Measurements from ENCODE around the gene USP54.
A peak's percentile ranks its signal among the peaks of the same experiment; 100 is the strongest.
"Not testable (repeated sequence)": the region's sequence is repeated elsewhere in the genome, so short reads cannot be mapped to it uniquely, and the experiment has no call there.

Gene USP54

GRCh38 chr10:73590881-73591799 lies at the start of gene USP54:
TSS of gene USP54 (minus strand) at chr10:73591342. CDS start at chr10:73575658, 15,684 bp downstream.
- Mint-ChIP-seq H3K4me3 (peak within 1 kb of the TSS; percentile 2), H3K9me3 (peaks cover 1% of the 10 kb centered on the region), H3K27ac (no peak within 1 kb of the TSS), H3K36me3 (peaks cover 2% of the 10 kb centered on the region), H3K27me3 (no peaks in the 10 kb centered on the region), H3K4me1 (peaks cover 8% of the 10 kb centered on the region)
- ATAC-seq (ENCODE audit: low read depth) (no peak), DNase-seq (ENCODE audit: low spot score in 2 of 2) (no peak)

GRCh38 chr10:73639286-73639685 lies 48.1 kb upstream of the USP54 start:
- Mint-ChIP-seq H3K4me3 (no peak overlapping the region), H3K27ac (no peak overlapping the region), H3K9me3 (no peaks in the 10 kb centered on the region), H3K4me1 (peaks cover 5% of the 10 kb centered on the region), H3K27me3 (peaks cover 4% of the 10 kb centered on the region), H3K36me3 (no peaks in the 10 kb centered on the region)
- ATAC-seq (ENCODE audit: low read depth): no peak
- no peak for DNase-seq (ENCODE audit: low spot score in 2 of 2)

- peaks cover 1% of the 10 kb centered on the region for H3K27me3 Mint-ChIP-seq
- no peaks in the 10 kb centered on the region for H3K4me1 Mint-ChIP-seq
- H3K36me3 Mint-ChIP-seq: no peaks in the 10 kb centered on the region
- H3K9me3 Mint-ChIP-seq: no peaks in the 10 kb centered on the region
- H3K27ac Mint-ChIP-seq: no peak overlapping the region
- no peak for DNase-seq (ENCODE audit: low spot score in 2 of 2)
- no peak overlapping the region for H3K4me3 Mint-ChIP-seq
- ATAC-seq (ENCODE audit: low read depth): no peak
Observed at GRCh38 chr10:73635781-73636180, 44.6 kb upstream of the USP54 start.

GRCh38 chr10:73634421-73634820 lies 43.3 kb upstream of the USP54 start:
- no peak overlapping the region for H3K27ac Mint-ChIP-seq
- no peaks in the 10 kb centered on the region for H3K9me3 Mint-ChIP-seq
- H3K4me3 Mint-ChIP-seq: no peak overlapping the region
- ATAC-seq (ENCODE audit: low read depth) (no peak), DNase-seq (ENCODE audit: low spot score in 2 of 2) (no peak)
- no peaks in the 10 kb centered on the region for H3K36me3 Mint-ChIP-seq
- no peaks in the 10 kb centered on the region for H3K4me1 Mint-ChIP-seq
- H3K27me3 Mint-ChIP-seq: peaks cover 1% of the 10 kb centered on the region

- peaks cover 3% of the 10 kb centered on the region for H3K4me1 Mint-ChIP-seq
- DNase-seq (ENCODE audit: low spot score in 2 of 2) (no peak), ATAC-seq (ENCODE audit: low read depth) (no peak)
- H3K9me3 Mint-ChIP-seq: no peaks in the 10 kb centered on the region
- no peaks in the 10 kb centered on the region for H3K27me3 Mint-ChIP-seq
- H3K4me3 Mint-ChIP-seq: no peak overlapping the region
- no peaks in the 10 kb centered on the region for H3K36me3 Mint-ChIP-seq
- H3K27ac Mint-ChIP-seq: no peak overlapping the region
Observed at GRCh38 chr10:73629165-73629564, 38.0 kb upstream of the USP54 start.

GRCh38 chr10:73628405-73628804 lies 37.3 kb upstream of the USP54 start:
- H3K27ac Mint-ChIP-seq: no peak overlapping the region
- no peak for ATAC-seq (ENCODE audit: low read depth)
- no peaks in the 10 kb centered on the region for H3K36me3 Mint-ChIP-seq
- H3K27me3 Mint-ChIP-seq: no peaks in the 10 kb centered on the region
- no peaks in the 10 kb centered on the region for H3K9me3 Mint-ChIP-seq
- peaks cover 3% of the 10 kb centered on the region for H3K4me1 Mint-ChIP-seq
- no peak for DNase-seq (ENCODE audit: low spot score in 2 of 2)
- no peak overlapping the region for H3K4me3 Mint-ChIP-seq

GRCh38 chr10:73627300-73627699 lies 36.2 kb upstream of the USP54 start:
- H3K27me3 Mint-ChIP-seq: no peaks in the 10 kb centered on the region
- no peak for DNase-seq (ENCODE audit: low spot score in 2 of 2)
- no peak for ATAC-seq (ENCODE audit: low read depth)
- peaks cover 3% of the 10 kb centered on the region for H3K4me1 Mint-ChIP-seq
- H3K9me3 Mint-ChIP-seq: no peaks in the 10 kb centered on the region
- peak overlapping the region; percentile 78 for H3K27ac Mint-ChIP-seq
- no peaks in the 10 kb centered on the region for H3K36me3 Mint-ChIP-seq
- no peak overlapping the region for H3K4me3 Mint-ChIP-seq

- ATAC-seq (ENCODE audit: low read depth) (peak; percentile 95), DNase-seq (ENCODE audit: low spot score in 2 of 2) (peak; percentile 83 to 86)
- H3K4me3 Mint-ChIP-seq: peak overlapping the region; percentile 97
- no peaks in the 10 kb centered on the region for H3K9me3 Mint-ChIP-seq
- H3K4me1 Mint-ChIP-seq: peaks cover 3% of the 10 kb centered on the region
- peak overlapping the region; percentile 98 for H3K27ac Mint-ChIP-seq
- no peaks in the 10 kb centered on the region for H3K27me3 Mint-ChIP-seq
- no peaks in the 10 kb centered on the region for H3K36me3 Mint-ChIP-seq
Observed at GRCh38 chr10:73625884-73626752, 35.0 kb upstream of the USP54 start.

- DNase-seq (ENCODE audit: low spot score in 2 of 2) (no peak), ATAC-seq (ENCODE audit: low read depth) (peak; percentile 43)
- peaks cover 3% of the 10 kb centered on the region for H3K4me1 Mint-ChIP-seq
- H3K27ac Mint-ChIP-seq: peak overlapping the region; percentile 98
- no peaks in the 10 kb centered on the region for H3K9me3 Mint-ChIP-seq
- no peaks in the 10 kb centered on the region for H3K36me3 Mint-ChIP-seq
- H3K27me3 Mint-ChIP-seq: no peaks in the 10 kb centered on the region
- peak overlapping the region; percentile 97 for H3K4me3 Mint-ChIP-seq
Observed at GRCh38 chr10:73625004-73625883, 34.1 kb upstream of the USP54 start.

GRCh38 chr10:73623056-73623455 lies 31.9 kb upstream of the USP54 start:
- Mint-ChIP-seq H3K27ac (no peak overlapping the region), H3K4me3 (no peak overlapping the region)

GRCh38 chr10:73620974-73621373 lies 29.8 kb upstream of the USP54 start:
- DNase-seq (ENCODE audit: low spot score in 2 of 2): not testable (repeated sequence)

More at GRCh38 chr10:73623056-73623455, 31.9 kb upstream of the USP54 start:
- ATAC-seq (ENCODE audit: low read depth) (no peak), DNase-seq (ENCODE audit: low spot score in 2 of 2) (no peak)
- Mint-ChIP-seq H3K9me3 (no peaks in the 10 kb centered on the region), H3K27me3 (no peaks in the 10 kb centered on the region), H3K4me1 (peaks cover 3% of the 10 kb centered on the region), H3K36me3 (no peaks in the 10 kb centered on the region)

GRCh38 chr10:73617143-73617542 lies 26.0 kb upstream of the USP54 start:
- DNase-seq (ENCODE audit: low spot score in 2 of 2); H3K27ac Mint-ChIP-seq; H3K36me3 Mint-ChIP-seq; H3K9me3 Mint-ChIP-seq; H3K4me3 Mint-ChIP-seq; H3K4me1 Mint-ChIP-seq; H3K27me3 Mint-ChIP-seq; ATAC-seq (ENCODE audit: low read depth): not testable (repeated sequence)

More at GRCh38 chr10:73620974-73621373, 29.8 kb upstream of the USP54 start:
- not testable (repeated sequence) for H3K27ac Mint-ChIP-seq; H3K9me3 Mint-ChIP-seq; H3K27me3 Mint-ChIP-seq; H3K4me3 Mint-ChIP-seq; H3K36me3 Mint-ChIP-seq; ATAC-seq (ENCODE audit: low read depth); H3K4me1 Mint-ChIP-seq

GRCh38 chr10:73614720-73615119 lies 23.6 kb upstream of the USP54 start:
- H3K4me3 Mint-ChIP-seq: no peak overlapping the region
- H3K9me3 Mint-ChIP-seq: no peaks in the 10 kb centered on the region
- no peak overlapping the region for H3K27ac Mint-ChIP-seq
- H3K27me3 Mint-ChIP-seq: no peaks in the 10 kb centered on the region
- no peaks in the 10 kb centered on the region for H3K36me3 Mint-ChIP-seq
- ATAC-seq (ENCODE audit: low read depth) (no peak), DNase-seq (ENCODE audit: low spot score in 2 of 2) (no peak)
- no peaks in the 10 kb centered on the region for H3K4me1 Mint-ChIP-seq

Measured in memory B cell (primary cell).